Endothelial cell of hepatic sinusoid (primary cell): ENCODE data around the gene APOA4.

Source experiments
- in situ Hi-C: cut with HindIII; loops from 2 replicates; pipeline ENCODE4 v1.10.0; 2017; ENCODE audit warnings: low sequenced_read_pairs

Gene APOA4

DNA sequence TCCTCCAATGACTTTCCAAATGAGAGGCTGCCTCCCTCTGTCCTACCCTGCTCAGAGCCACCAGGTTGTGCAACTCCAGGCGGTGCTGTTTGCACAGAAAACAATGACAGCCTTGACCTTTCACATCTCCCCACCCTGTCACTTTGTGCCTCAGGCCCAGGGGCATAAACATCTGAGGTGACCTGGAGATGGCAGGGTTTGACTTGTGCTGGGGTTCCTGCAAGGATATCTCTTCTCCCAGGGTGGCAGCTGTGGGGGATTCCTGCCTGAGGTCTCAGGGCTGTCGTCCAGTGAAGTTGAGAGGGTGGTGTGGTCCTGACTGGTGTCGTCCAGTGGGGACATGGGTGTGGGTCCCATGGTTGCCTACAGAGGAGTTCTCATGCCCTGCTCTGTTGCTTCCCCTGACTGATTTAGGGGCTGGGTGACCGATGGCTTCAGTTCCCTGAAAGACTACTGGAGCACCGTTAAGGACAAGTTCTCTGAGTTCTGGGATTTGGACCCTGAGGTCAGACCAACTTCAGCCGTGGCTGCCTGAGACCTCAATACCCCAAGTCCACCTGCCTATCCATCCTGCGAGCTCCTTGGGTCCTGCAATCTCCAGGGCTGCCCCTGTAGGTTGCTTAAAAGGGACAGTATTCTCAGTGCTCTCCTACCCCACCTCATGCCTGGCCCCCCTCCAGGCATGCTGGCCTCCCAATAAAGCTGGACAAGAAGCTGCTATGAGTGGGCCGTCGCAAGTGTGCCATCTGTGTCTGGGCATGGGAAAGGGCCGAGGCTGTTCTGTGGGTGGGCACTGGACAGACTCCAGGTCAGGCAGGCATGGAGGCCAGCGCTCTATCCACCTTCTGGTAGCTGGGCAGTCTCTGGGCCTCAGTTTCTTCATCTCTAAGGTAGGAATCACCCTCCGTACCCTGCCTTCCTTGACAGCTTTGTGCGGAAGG is 9.5 kb upstream of the APOA4 start:
- in situ Hi-C loops: no loop called here

DNA sequence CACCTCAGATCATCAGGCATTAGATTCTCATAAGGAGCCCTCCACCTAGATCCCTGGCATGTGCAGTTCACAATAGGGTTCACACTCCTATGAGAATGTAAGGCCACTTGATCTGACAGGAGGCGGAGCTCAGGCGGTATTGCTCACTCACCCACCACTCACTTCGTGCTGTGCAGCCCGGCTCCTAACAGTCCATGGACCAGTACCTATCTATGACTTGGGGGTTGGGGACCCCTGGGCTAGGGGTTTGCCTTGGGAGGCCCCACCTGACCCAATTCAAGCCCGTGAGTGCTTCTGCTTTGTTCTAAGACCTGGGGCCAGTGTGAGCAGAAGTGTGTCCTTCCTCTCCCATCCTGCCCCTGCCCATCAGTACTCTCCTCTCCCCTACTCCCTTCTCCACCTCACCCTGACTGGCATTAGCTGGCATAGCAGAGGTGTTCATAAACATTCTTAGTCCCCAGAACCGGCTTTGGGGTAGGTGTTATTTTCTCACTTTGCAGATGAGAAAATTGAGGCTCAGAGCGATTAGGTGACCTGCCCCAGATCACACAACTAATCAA is 8.8 kb upstream of the APOA4 start:
- in situ Hi-C loops: no loop called here

DNA sequence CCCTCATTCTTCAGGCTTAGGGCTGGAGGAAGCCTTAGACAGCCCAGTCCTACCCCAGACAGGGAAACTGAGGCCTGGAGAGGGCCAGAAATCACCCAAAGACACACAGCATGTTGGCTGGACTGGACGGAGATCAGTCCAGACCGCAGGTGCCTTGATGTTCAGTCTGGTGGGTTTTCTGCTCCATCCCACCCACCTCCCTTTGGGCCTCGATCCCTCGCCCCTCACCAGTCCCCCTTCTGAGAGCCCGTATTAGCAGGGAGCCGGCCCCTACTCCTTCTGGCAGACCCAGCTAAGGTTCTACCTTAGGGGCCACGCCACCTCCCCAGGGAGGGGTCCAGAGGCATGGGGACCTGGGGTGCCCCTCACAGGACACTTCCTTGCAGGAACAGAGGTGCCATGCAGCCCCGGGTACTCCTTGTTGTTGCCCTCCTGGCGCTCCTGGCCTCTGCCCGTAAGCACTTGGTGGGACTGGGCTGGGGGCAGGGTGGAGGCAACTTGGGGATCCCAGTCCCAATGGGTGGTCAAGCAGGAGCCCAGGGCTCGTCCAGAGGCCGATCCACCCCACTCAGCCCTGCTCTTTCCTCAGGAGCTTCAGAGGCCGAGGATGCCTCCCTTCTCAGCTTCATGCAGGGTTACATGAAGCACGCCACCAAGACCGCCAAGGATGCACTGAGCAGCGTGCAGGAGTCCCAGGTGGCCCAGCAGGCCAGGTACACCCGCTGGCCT is 7.2 kb upstream of the APOA4 start:
- in situ Hi-C loops: no loop called here

DNA sequence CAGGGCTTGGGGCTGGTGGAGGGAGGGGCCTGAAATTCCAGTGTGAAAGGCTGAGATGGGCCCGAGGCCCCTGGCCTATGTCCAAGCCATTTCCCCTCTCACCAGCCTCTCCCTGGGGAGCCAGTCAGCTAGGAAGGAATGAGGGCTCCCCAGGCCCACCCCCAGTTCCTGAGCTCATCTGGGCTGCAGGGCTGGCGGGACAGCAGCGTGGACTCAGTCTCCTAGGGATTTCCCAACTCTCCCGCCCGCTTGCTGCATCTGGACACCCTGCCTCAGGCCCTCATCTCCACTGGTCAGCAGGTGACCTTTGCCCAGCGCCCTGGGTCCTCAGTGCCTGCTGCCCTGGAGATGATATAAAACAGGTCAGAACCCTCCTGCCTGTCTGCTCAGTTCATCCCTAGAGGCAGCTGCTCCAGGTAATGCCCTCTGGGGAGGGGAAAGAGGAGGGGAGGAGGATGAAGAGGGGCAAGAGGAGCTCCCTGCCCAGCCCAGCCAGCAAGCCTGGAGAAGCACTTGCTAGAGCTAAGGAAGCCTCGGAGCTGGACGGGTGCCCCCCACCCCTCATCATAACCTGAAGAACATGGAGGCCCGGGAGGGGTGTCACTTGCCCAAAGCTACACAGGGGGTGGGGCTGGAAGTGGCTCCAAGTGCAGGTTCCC is 6.5 kb upstream of the APOA4 start, which contains the start of gene APOC3:
TSS of gene APOC3 (plus strand) at position 383 of the 659 bp plus-strand sequence. CDS start 676 bp downstream, outside the sequence.
- in situ Hi-C loops: no loop called here

DNA sequence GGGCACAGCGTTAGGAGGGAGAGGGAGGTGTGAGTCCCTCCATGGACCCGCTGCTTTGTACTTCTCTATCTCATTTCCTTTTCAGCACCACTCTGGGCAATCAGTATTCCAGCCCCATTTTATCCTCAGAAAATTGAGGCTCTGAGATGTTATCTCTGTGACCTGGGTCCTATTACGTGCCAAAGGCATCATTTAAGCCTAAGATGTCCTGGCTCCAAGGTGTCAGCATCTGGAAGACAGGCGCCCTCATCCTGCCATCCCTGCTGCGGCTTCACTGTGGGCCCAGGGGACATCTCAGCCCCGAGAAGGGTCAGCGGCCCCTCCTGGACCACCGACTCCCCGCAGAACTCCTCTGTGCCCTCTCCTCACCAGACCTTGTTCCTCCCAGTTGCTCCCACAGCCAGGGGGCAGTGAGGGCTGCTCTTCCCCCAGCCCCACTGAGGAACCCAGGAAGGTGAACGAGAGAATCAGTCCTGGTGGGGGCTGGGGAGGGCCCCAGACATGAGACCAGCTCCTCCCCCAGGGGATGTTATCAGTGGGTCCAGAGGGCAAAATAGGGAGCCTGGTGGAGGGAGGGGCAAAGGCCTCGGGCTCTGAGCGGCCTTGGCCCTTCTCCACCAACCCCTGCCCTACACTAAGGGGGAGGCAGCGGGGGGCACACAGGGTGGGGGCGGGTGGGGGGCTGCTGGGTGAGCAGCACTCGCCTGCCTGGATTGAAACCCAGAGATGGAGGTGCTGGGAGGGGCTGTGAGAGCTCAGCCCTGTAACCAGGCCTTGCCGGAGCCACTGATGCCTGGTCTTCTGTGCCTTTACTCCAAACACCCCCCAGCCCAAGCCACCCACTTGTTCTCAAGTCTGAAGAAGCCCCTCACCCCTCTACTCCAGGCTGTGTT is 5.8 kb upstream of the APOA4 start:
- in situ Hi-C loops: no loop called here

DNA sequence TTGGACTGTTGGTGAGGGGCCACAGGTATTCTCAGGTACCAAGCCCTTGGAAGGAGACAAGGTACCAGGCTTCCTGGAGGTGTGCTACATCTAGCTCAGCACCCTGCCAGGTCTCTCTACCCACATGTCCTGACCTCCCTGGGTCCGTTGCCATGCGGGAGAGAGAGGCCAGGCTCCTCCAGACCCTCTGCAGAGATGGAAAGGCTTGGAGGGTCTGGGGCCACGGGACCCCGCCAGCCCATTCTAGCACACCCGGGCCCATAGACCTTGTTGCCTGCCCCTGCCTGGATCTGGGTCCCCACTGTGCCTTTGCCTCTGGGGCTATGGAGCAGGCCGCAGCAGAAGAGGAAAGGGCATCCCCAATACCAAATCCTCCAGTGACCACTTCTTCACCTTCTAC is 4.4 kb upstream of the APOA4 start:
- in situ Hi-C loops: no loop called here

DNA sequence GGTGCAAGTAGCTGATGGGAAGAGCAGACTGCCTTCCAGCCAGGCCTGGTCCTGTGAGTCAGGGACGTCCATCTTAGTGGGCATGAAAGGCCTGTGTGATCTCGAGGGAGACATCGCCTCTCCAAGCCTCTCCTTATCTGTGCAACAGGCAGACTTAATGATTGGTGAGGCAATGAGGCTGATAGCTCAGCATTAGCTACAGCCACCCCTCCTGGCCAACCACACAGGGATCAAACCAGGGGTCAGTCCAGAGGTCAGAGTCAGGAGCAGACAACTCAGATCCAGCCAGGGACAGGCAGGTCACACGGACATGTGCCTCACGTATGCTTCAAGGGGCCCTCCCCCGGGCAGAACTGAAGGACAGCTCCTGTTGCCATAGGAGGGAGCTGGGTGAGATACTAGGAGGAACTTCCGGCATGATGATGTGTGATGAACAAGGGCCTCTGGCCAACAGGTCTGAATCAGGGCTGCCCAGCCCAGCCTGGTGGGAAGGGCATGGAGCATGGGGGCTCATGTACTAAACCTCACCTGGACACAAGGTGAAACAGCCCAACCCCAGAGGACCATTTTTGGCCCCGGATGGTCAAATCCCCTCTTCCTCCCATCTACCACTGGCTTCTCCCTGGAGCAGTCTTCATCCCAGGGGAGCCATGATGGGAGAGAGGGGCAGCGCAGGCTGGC is 3.8 kb upstream of the APOA4 start:
- in situ Hi-C loops: no loop called here

DNA sequence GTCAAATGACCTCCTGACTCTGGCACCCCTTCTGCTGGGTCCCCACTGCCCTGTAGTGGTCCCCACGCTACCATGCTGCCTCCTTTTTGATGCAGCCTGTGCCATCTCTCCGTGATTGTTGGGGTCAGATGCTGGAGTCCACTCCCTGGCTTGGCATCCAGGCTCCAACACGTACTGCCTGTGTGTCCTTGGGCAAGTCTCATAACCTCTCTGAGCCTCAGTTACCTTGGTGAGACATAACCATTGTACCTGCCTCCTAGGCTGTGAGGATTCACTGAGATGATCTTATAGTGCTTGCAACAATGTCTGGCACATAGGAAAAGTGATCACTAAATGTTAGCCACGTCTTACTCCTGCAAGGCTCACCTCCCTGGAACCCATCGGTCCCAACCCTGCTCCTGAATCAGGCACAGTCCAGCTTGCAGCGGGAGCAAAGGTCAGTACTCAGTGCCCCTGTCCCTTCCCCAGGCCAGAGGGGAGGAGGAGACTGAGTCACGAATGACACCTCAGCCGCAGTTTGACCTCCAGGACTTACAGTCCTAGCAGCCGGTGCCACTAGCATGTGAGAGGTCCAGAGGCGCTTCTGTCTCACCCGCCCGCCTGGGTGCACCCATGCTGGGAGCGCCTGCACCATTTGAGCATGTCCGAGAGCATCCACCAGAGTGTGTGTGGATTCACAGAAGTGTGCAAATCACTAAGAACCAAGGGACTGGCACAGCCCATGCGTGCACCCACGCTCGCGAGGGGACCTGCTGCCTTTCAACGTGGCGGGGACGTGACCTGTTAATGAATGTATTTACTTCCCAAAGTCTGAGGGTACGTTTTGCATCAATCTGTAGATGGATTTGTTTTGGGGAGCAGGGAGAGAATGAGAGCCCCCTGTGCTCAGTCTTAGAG is 3.0 kb upstream of the APOA4 start:
- in situ Hi-C loops: no loop called here

DNA sequence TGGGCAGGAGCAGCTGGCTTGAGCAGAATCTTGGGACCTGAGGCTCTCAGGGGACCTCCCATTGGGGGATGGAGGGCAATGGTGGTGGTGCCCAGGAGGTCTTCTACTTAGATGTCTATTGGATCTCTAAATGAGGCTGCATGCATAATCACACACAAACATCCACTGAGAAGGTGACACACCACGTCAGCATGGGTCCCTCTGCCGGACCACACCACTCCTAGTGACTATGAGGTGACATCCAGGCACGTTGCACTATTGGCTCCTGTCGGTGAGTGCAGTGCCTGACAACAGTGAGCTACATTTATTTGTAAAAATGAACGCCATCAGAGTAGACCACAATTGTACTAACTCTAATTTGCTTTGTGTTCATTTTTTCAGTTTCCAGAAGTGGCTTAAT is 2.3 kb upstream of the APOA4 start:
- in situ Hi-C loops: no loop called here

DNA sequence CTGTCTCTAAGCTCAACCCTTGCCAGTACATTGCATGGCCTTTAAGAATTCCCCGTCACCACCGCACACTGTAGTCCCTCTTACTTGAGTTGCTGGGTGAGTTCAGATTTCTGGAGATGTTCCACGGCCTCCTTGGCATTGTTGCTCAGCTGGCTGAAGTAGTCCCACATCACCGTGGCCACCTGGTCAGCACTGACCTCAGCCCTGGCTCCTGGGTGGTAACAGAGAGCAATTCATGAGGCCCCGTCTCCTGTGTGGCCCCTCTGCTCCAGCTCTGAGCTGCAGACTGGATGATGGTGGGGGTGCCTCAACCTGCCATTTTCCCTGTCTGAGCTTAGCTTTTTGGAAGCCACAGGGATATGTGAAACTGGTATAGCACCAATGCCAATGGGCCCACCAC is 529 bp downstream of the APOA4 start:
- in situ Hi-C loops: no loop called here

DNA sequence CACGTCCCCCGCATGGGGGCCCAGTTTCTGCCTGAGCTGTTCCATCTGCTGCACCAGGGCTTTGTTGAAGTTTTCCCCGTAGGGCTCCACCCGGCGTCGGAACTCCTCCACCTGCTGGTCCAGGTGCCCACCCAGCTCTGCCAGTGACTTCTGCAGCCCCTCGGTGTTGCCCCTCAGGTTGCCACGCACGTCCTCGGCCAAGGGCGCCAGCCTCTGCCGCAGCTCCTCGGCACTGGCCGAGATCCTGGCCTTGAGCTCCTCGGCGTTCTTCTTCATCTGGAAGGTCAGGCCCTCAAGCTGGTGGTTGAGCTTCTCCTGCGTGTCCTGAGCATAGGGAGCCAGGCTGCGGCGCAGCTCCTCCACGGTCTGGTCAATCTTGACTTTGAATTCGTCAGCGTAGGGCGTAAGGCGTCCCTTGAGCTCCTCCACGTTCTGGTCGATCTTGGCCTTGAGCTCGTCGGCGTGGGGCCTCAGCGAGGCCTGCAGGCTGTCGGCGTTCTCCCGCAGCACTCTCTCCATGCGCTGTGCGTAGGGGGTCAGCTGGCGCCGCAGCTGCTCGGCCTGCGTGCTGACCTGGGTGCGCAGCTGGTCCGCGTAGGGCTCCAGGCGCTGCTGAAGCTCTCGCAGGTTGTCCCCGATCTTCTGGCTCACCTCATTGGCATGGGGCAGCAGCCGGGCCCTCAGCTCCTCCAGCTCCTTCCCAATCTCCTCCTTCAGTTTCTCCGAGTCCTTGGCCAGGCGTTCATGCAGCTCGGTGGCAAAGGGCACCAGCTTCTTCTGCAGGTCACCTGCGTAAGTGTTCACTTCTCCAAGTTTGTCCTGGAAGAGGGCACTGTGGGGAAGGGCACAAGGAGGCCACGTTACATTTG is 1.8 kb downstream of the APOA4 start:
- in situ Hi-C loops: no loop called here

DNA sequence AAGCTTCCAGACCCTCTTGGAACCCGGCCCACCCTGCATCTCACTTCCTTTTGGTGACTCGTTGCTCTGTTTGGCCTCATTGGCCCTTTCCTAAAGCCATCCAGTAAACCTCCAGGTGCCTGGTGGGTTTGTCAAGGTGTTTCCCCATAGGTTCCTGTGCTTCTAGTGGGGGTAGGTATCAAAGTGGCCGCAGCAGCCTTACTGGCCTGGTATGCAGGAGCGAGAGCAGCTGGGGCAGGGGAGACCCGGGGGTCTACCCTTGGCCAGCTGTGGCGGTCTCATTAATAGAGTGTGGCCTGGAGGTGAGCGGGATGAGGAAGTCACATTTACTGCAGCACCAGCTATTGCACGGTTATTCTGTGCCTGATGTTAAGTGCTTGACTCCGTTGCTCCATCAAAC is 4.1 kb downstream of the APOA4 start:
- in situ Hi-C loops: no loop called here

DNA sequence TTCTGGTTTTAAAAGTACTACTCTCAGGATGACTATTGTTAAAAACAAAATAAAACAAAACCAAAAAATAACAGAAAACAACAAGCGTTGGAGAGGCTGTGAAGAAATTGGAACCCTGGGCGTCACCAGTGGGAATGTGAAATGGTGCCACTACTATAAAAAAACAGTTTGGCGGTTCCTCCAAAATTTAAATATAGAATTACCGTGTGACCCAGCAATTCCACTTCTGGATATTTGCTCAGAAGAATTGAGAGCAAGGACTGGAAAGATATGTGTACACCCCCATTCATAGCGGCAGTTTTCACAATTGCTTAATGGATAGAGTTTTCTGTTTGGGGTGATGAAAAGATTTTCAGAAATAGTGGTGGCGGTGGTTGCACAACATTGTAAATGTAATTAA is 8.6 kb downstream of the APOA4 start:
- in situ Hi-C loops: no loop called here

DNA sequence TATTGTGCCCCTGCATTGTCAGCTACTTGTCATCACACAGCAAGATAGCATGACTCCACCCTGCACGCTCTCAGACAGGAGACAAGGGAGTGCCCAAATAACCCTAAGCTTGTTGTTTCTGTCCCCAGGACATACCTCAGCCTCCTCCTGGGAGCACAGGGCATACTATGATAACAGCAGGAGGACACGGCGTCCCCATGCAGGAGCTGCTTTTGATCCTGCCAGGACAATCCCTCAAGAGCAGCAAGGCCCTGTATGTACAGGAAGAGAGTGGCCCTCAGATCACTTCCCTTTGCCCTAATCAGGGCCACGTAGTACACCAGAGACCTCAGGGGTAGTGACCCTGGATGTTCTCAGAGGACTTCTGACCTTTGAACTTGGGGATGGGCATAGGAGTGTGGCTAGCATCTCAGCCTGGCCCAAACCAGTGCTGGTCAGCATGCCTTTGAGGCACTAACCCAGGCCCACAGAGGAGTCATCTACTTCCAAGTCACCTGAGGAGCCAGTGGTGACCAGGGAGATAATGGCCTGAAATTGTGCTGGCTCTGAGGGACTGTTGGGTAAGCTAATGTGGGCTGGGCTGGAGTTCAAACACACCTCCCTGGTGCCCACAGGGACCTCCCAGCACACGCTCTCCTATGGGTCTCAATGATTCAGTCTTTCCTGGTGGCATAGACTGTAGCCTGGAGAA is 9.2 kb downstream of the APOA4 start:
- in situ Hi-C loops: no loop called here

DNA sequence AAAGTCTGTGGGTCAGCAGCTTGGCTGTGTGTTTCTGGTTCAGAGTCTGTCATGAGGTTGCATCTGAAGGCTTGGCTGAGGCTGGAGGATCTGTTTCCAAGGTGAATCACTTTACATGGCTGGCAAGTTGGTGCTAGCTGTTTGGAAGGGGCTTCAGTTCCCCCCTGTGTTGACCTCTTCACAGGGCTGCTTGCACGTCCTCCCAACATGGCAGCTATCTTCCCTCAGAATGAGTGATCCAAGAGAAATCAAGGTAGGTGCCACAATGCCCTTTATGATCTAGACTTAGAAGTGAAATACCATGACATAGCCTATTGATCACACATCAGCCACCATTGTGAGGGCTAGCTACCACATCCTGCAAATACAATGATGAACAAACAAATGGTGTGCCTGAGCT is 9.9 kb downstream of the APOA4 start:
- in situ Hi-C loops: no loop called here

DNA sequence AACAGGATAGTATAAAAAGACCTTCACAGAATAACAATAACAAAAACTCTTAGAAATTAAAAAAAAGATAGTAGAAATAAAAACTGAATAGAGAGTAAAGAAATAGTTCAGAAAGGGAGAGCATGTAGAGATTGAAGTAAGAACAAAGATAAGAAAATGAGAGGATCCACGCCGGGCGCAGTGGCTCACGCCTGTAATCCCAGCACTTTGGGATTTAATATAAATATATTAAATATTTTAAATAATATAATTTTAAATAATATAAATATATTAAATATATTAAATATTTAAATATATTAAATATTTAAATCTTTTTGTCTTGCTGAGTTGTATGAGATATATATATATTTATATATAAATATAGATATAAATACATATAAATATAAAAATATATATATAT is 11.0 kb downstream of the APOA4 start:
- in situ Hi-C loops: no loop called here

DNA sequence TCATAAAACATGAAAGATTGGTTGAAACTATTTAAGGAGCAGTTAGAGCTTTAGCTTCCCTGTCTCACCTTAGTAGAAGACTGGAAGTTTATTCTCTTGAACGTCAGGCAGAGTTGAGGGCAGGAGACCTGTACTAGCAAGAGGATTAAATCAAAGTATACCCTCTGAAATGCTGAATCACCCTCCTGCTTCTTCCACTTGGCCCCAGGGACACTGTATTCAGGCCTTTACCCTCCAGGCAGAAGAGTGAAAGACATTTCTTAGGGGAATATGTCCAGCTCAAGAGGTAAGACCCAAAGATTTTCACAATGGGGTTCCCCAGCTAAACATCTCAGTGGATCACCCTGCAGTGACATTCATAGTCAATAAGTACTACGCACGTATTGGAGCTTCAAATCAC is 11.9 kb downstream of the APOA4 start:
- in situ Hi-C loops: no loop called here
